Measurements from ENCODE around the gene LRP1.

LRP1 gene

GRCh38 chr12:57127726-57128518 is at the start of gene LRP1:
Gene LRP1 (plus strand): TSS chr12:57128483. CDS start chr12:57128965, 482 bp downstream.
- peak; percentile 79 to 80 for DNase-seq

GRCh38 chr12:57078519-57079404 is 49.5 kb upstream of the LRP1 start, which contains the start of gene NEMP1:
Gene NEMP1 (minus strand): TSS chr12:57078791. CDS start chr12:57078745, 46 bp downstream.
- DNase-seq = peak; percentile 89 to 94

GRCh38 chr12:57079821-57080220 is 48.5 kb upstream of the LRP1 start:
- no peak for DNase-seq

GRCh38 chr12:57080855-57081254 is 47.4 kb upstream of the LRP1 start:
- DNase-seq = no peak

- DNase-seq = peak; percentile 54 to 56
Observed at GRCh38 chr12:57085999-57086492, 42.2 kb upstream of the LRP1 start.

- peak; percentile 63 to 69 for DNase-seq
Observed at GRCh38 chr12:57086493-57087009, 41.7 kb upstream of the LRP1 start.

GRCh38 chr12:57087010-57087690 is 41.1 kb upstream of the LRP1 start:
- peak; percentile 91 to 94 for DNase-seq

GRCh38 chr12:57087691-57088353 is 40.5 kb upstream of the LRP1 start:
- DNase-seq = peak; percentile 81 to 88

GRCh38 chr12:57088354-57089270 is 39.7 kb upstream of the LRP1 start, which contains the start of gene NAB2:
Gene NAB2 (plus strand): TSS chr12:57089114. CDS start chr12:57089272, 158 bp downstream.
- DNase-seq = peak; percentile 82 to 93

- DNase-seq = peak; percentile 65 to 69
Observed at GRCh38 chr12:57089271-57090245, 38.7 kb upstream of the LRP1 start.

GRCh38 chr12:57090490-57090889 is 37.8 kb upstream of the LRP1 start:
- no peak for DNase-seq

GRCh38 chr12:57090924-57091637 is 37.2 kb upstream of the LRP1 start:
- DNase-seq = no peak

- DNase-seq = no peak
Observed at GRCh38 chr12:57091638-57092528, 36.4 kb upstream of the LRP1 start.

- DNase-seq = no peak
Observed at GRCh38 chr12:57092529-57092862, 35.8 kb upstream of the LRP1 start.

GRCh38 chr12:57092876-57093414 is 35.3 kb upstream of the LRP1 start:
- no peak for DNase-seq

GRCh38 chr12:57093415-57094207 is 34.7 kb upstream of the LRP1 start:
- peak; percentile 75 to 80 for DNase-seq

All from stimulated activated CD4-positive, alpha-beta T cell treated with anti-CD3 and anti-CD28 coated beads, Interleukin-2, amount 100 ng/mL, for 24 hours (primary cell).